Hepatocyte (in vitro differentiated cells): ENCODE measurements around the gene MCF2L.

Experiments used
- EZH2phosphoT487 ChIP-seq: fragments of 200-600 bp; sonication (generic); IDR thresholded peaks from one replicate; pipeline ENCODE4 v1.6.1; 2018; ENCODE audit warnings: antibody characterized with exemption, mild to moderate bottlenecking, low read depth, moderate library complexity; ENCODE audit not compliant: unreplicated experiment, severe bottlenecking
- TF ChIP-seq, protein P1 (sequence below): fragments of 200-600 bp; sonication (generic); IDR thresholded peaks from 2 replicates; pipeline ENCODE4 v1.5.1; 2016; ENCODE audit warnings: antibody characterized with exemption, mild to moderate bottlenecking; ENCODE audit not compliant: poor library complexity

DNA sequence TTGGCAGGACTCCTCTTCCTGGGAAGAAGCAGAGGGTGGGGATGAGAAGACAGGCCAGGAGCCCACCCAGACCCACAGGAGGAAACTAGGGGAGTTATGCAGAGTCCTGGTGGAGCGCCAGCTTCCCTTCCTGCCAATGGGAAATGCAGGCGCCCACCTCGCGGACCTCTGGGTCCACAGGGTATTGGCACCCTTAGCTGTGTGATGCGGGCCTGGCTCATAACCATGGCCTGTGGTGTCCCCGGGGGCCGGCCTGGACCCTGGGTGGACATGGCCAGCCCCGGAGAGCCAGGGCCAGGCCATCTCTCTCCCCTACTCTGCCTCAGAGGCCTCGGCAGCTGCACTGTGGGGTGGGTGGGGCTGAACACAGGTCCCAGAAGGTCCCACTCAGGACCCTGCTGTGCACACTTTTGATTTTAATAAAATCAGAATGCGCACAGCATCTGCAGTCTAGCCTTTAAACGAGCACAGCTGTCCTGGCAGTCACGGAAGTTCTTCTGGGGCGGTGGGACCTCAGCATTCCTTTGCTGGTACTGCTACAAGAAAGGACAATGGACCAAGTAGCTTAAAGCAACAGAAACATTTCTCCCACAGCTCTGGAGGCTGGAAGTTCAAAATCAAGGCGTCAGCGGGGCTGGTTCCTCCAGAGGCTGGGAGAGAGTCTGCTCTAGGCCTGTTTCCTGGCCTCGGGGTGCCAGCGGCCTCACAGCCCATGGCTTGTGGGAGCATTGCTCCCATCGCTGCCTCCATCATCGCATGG, 155.4 kb downstream of the MCF2L start:
- TF ChIP-seq, protein P1, sequence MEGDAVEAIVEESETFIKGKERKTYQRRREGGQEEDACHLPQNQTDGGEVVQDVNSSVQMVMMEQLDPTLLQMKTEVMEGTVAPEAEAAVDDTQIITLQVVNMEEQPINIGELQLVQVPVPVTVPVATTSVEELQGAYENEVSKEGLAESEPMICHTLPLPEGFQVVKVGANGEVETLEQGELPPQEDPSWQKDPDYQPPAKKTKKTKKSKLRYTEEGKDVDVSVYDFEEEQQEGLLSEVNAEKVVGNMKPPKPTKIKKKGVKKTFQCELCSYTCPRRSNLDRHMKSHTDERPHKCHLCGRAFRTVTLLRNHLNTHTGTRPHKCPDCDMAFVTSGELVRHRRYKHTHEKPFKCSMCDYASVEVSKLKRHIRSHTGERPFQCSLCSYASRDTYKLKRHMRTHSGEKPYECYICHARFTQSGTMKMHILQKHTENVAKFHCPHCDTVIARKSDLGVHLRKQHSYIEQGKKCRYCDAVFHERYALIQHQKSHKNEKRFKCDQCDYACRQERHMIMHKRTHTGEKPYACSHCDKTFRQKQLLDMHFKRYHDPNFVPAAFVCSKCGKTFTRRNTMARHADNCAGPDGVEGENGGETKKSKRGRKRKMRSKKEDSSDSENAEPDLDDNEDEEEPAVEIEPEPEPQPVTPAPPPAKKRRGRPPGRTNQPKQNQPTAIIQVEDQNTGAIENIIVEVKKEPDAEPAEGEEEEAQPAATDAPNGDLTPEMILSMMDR = no peak
- no peak for TF ChIP-seq EZH2phosphoT487
